Osteocyte (in vitro differentiated cells): Measurements from ENCODE around the gene RIN3. TPM values are rescaled to one million over a fixed set of nuclear protein-coding genes. Genes with fewer than 3 reads are reported as not detected.

Source experiments
- DNase-seq: peaks from one replicate; pipeline ENCODE4 v3.0.0; 2021; ENCODE audit warnings: mixed read lengths; ENCODE audit not compliant: unreplicated experiment; ENCODE audit errors: extremely low spot score
- H3K27ac Mint-ChIP-seq: one replicate; pipeline ENCODE4 v1.8.0; 2021; ENCODE audit warnings: mild to moderate bottlenecking, mixed read lengths; ENCODE audit not compliant: unreplicated experiment
- H3K27me3 Mint-ChIP-seq: one replicate; pipeline ENCODE4 v1.8.0; 2021; ENCODE audit warnings: mixed read lengths; ENCODE audit not compliant: unreplicated experiment
- H3K36me3 Mint-ChIP-seq: one replicate; pipeline ENCODE4 v1.8.0; 2021; ENCODE audit warnings: mixed read lengths; ENCODE audit not compliant: unreplicated experiment
- H3K4me1 Mint-ChIP-seq: one replicate; pipeline ENCODE4 v1.8.0; 2021; ENCODE audit warnings: mixed read lengths; ENCODE audit not compliant: unreplicated experiment
- H3K4me3 Mint-ChIP-seq: one replicate; pipeline ENCODE4 v1.8.0; 2021; ENCODE audit warnings: mild to moderate bottlenecking, moderate library complexity, mixed read lengths; ENCODE audit not compliant: unreplicated experiment
- H3K9me3 Mint-ChIP-seq: one replicate; pipeline ENCODE4 v1.8.0; 2021; ENCODE audit warnings: mixed read lengths; ENCODE audit not compliant: unreplicated experiment
- total RNA-seq: library from RNA; stranded (reverse); gene quantifications from 2 replicates; pipeline ENCODE4 v1.2.1, GENCODE V29; 2021
- TF ChIP-seq, protein P1 (sequence below): fragments of 200-600 bp; sonication (generic); IDR thresholded peaks from 2 replicates; pipeline ENCODE4 v1.5.0; 2021; ENCODE audit warnings: antibody characterized with exemption, mild to moderate bottlenecking, moderate library complexity

Gene RIN3
- total RNA-seq, 1 donor from 2014 or later, result 26.7 TPM

DNA sequence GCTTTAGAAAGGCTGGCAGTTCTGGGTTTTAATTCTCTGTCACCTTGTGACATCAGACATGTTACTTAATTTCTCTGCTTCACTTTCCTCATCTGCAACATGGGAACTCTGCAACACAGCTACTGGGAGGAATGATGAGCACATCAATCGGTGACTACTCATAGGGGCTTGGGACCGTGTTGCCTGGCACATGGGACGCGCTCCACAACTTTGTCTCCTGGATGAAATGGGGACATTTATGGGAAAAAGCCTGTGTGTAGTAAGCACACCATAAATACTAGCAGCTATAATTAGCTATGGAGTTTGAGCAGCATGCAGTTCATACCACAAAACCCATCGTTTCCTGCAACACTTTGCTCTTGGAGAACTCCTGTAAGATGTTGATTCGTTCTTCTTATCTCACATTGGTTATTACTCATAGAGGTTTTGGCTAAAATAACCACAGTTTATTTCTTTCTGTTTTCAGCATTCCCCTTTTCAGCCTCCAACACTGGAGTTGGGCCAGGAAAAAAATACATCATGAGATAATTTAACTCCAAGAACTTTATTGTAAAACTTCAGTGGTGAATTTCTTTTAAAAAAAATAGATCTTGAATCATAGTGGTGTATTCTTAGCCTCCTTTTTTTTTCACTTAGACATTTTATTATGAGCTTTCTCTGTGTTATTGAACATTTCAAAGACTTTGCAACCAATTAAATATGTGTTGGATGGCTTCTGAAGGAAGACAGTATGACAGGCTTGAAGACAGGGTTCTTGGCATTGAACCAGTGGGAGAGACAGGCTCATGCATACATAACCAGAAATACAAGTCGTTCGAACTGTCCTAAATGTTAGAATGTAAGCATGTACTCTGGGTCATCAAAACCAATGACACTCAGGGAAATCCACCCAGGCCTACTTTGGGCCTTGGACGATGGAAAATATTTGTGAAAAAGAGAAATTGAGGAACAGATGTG lies 72.7 kb downstream of the RIN3 start:
- Mint-ChIP-seq H3K27ac (peak overlapping the region; percentile 12), H3K36me3 (peaks cover 43% of the 10 kb centered on the region), H3K4me3 (no peak overlapping the region), H3K4me1 (peaks cover 18% of the 10 kb centered on the region), H3K9me3 (peaks cover 7% of the 10 kb centered on the region), H3K27me3 (no peaks in the 10 kb centered on the region)
- DNase-seq, result no peak
- TF ChIP-seq, protein P1, sequence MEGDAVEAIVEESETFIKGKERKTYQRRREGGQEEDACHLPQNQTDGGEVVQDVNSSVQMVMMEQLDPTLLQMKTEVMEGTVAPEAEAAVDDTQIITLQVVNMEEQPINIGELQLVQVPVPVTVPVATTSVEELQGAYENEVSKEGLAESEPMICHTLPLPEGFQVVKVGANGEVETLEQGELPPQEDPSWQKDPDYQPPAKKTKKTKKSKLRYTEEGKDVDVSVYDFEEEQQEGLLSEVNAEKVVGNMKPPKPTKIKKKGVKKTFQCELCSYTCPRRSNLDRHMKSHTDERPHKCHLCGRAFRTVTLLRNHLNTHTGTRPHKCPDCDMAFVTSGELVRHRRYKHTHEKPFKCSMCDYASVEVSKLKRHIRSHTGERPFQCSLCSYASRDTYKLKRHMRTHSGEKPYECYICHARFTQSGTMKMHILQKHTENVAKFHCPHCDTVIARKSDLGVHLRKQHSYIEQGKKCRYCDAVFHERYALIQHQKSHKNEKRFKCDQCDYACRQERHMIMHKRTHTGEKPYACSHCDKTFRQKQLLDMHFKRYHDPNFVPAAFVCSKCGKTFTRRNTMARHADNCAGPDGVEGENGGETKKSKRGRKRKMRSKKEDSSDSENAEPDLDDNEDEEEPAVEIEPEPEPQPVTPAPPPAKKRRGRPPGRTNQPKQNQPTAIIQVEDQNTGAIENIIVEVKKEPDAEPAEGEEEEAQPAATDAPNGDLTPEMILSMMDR, result no peak

DNA sequence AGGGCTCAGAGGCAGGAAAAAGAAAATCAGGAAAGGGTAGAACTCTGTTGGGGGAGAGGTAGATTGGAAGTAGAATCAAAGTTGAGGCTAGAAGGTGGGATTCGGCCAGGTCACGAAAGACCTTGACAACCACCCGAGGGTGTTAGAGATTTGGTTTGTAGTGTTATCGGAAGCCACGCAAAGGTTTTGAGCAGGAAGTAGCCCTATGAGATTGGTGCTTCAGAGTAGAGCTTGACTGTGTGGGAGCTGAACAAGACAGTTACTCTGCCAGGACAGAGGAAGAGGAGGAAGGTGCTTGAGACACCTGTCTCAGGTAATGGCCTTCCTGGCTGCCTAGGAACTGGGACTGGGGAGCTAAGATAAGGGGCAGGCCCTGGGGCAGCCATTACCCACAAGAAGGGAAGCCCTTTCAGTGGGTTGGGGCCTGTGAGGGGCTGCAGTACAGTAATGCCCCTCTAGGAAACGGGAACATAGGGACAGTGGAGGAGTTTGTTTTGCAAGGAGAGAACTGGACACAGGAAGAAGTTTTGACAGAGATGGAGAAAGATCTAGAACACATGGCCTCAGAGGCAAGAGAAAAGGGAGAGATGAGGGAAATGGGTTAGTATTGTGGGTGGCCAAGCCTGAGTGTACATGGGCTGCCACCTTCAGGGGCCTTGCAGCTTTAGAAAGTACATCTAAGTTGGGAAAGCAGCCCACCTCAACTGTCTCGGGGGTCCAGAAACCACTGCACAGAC lies 73.5 kb downstream of the RIN3 start:
- no peak for DNase-seq
- H3K27ac Mint-ChIP-seq, result no peak overlapping the region
- peaks cover 18% of the 10 kb centered on the region for H3K4me1 Mint-ChIP-seq
- TF ChIP-seq, protein P1, result no peak
- peaks cover 46% of the 10 kb centered on the region for H3K36me3 Mint-ChIP-seq
- no peaks in the 10 kb centered on the region for H3K27me3 Mint-ChIP-seq
- H3K4me3 Mint-ChIP-seq, result no peak overlapping the region
- H3K9me3 Mint-ChIP-seq, result peaks cover 12% of the 10 kb centered on the region

DNA sequence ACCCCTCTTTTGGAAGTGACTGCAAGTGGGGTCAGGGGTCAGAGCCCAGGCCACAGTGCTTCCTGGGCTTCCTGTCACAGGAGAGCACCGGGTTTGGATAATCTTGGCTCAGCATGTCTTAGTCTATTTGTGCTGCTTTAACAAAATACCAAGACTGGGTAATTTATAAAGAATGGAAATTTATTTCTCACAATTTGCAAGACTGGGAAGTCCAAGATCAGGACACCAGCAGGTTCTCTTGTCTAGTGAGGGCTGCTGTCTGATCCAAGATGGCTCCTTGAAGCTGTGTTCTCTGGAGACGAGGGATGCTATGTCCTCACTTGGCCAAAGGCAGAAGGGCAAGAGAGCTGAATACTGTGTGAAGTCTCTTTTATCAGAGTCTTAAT lies 74.1 kb downstream of the RIN3 start:
- Mint-ChIP-seq H3K4me3 (no peak overlapping the region), H3K27me3 (no peaks in the 10 kb centered on the region), H3K9me3 (peaks cover 12% of the 10 kb centered on the region), H3K4me1 (peaks cover 18% of the 10 kb centered on the region), H3K27ac (no peak overlapping the region), H3K36me3 (peaks cover 44% of the 10 kb centered on the region)
- TF ChIP-seq, protein P1, result no peak
- no peak for DNase-seq

DNA sequence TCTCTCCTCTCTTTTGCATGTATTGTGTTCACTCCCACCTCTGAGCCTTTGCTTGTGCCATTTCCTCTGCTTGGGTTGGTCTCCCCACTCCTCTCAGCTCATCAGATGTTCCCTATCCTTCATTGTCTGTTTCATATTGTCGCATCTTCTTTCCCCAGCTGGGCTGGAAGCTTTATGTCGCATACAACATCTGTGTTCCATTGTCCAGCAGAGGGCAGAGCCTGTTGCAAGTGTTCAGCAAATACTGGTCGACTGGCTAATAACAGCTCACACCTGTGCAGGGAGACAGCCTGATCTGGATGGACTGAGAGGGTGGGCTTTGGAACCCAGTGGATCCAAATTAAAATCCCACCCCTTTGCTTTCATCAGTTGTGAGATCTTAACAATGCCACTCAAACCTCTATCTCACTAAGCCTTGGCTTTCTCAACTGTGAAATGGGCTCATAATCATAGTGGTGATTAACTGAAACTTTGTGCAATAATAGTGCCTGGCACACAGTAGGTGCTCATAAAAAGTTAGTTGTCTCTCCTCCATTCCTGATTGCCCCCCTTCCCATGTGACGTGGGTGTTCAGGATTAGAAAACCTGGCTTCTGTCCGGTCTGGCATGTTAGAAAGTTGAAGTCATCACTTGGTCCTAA lies 75.8 kb downstream of the RIN3 start:
- DNase-seq, result no peak
- peaks cover 39% of the 10 kb centered on the region for H3K36me3 Mint-ChIP-seq

More for the DNA sequence above, 75.8 kb downstream of the RIN3 start:
- Mint-ChIP-seq H3K4me3 (no peak overlapping the region), H3K27me3 (no peaks in the 10 kb centered on the region), H3K4me1 (peaks cover 18% of the 10 kb centered on the region), H3K9me3 (peaks cover 21% of the 10 kb centered on the region), H3K27ac (no peak overlapping the region)
- TF ChIP-seq, protein P1, result peak; percentile 31
